Body of pancreas (tissue), 4 donors: Measurements from ENCODE around the gene LSM14A. TPM values are rescaled to one million over a fixed set of nuclear protein-coding genes. Genes with fewer than 3 reads are reported as not detected.
"Not testable (repeated sequence)": the region's sequence is repeated elsewhere in the genome, so short reads cannot be mapped to it uniquely, and the experiment has no call there.

Experiments used
- ATAC-seq: fragments of 150-250 bp; one replicate; pipeline ENCODE4 v1.9.1; 2016
- DNase-seq, 4 donors: peaks; one replicate each; pipeline ENCODE4 v3.0.0-alpha.2; 2019
- H3K27ac ChIP-seq, 4 donors: fragments of 200-600 bp; sonication (generic); 1 replicate in 3 of 4; 2 replicates in 1 of 4; pipeline versions ENCODE4 v1.5.1 to v1.6.1; 2016 to 2019; ENCODE audit warnings: mild to moderate bottlenecking in 1 of 4, mixed read lengths in 1 of 4, moderate library complexity in 1 of 4
- H3K27me3 ChIP-seq, 2 donors: fragments of 200-600 bp; sonication (generic); one replicate each; pipeline ENCODE4 v1.6.0; 2016; ENCODE audit warnings: mild to moderate bottlenecking in 1 of 2
- H3K36me3 ChIP-seq, 2 donors: fragments of 200-600 bp; sonication (generic); replicated peaks in 1 of 2; 2 replicates each; pipeline ENCODE4 v1.5.1; 2016; ENCODE audit warnings: low read depth in 2 of 2; ENCODE audit not compliant: insufficient read depth in 1 of 2
- H3K4me1 ChIP-seq: fragments of 200-600 bp; sonication (generic); one replicate; pipeline ENCODE4 v1.6.0; 2016
- H3K4me3 ChIP-seq, 2 donors: fragments of 200-600 bp; sonication (generic); 1 replicate in 1 of 2; 2 replicates in 1 of 2; pipeline ENCODE4 v1.5.1; 2016 to 2019
- H3K9me3 ChIP-seq, 3 donors: fragments of 200-600 bp; sonication (generic); 1 replicate in 2 of 3; 2 replicates in 1 of 3; pipeline ENCODE4 v1.5.1; 2016
- CTCF ChIP-seq, 7 experiments: fragments of 450-650 bp in 4 of 7; fragments of 200-600 bp in 3 of 7; sonication (generic) in 3 of 7; IDR thresholded peaks; one replicate each; pipeline ENCODE4 v1.5.1; 2016 to 2019; ENCODE audit warnings: antibody characterized with exemption in 7 of 7
- POLR2A ChIP-seq, 3 donors: fragments of 450-650 bp; IDR thresholded peaks; one replicate each; pipeline ENCODE4 v1.6.1; 2016; ENCODE audit warnings: antibody characterized with exemption in 3 of 3, mild to moderate bottlenecking in 2 of 3
- WGBS, 2 donors: methylation state at CpG; one replicate each; pipeline ENCODE4 v1.1.5; 2017; 5-methylcytosine and 5-hydroxymethylcytosine counted together
- intact Hi-C: fragments of 100-400 bp; cut with DNase I; formaldehyde crosslinking; loops from one replicate; pipeline ENCODE4 v1.15.1; 2023
- total RNA-seq, 2 donors: library from RNA; depleted of rRNA; stranded (reverse); fragments of >200 nt; gene quantifications; one replicate each; pipeline ENCODE4 v1.1.0, GENCODE V29; 2016

The LSM14A gene
- total RNA-seq, 2 donors from 2014 or later, result 63.6 to 95.9 TPM

DNA sequence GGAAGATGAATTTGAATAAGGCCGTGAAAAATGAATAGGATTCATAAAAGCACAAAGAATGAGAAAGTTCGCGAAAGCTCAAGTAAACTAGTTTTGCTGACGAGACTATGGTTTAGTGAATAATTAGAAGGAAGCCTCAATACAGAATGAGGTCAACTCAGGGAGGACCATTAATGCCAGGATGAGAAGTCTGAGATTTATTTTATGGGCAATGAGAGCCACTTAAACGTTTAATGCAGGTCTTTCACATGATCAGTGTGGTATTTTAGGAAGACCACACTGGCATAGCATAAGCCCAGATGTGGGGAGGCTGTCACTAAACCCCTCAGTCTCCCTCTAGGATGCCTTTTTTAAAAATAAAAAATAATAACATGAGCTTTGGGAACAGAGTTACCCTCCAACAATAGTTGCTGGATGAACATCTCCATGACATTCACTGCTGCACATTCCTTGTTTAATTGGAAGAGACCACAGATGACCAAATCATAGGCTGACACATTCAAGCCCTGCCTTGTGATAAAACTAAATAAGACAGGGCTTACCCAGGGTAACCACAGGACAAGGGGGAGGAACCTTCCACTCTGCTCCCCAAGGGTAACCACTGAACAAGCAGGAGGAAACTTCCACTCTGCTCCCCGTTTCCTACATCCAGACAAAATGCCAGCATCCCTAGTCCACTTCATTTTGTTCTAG, 43.6 kb upstream of the LSM14A start:
- TF ChIP-seq CTCF (IDR thresholded peaks at IDR 0.05) (no peak), POLR2A (IDR thresholded peaks at IDR 0.05) (no peak)
- Histone ChIP-seq H3K36me3 (no peaks in the 10 kb centered on the region), H3K27me3 (no peaks in the 10 kb centered on the region), H3K9me3 (no peaks in the 10 kb centered on the region), H3K27ac (no peak overlapping the region), H3K4me1 (peaks cover 8% of the 10 kb centered on the region), H3K4me3 (no peak overlapping the region)
- intact Hi-C loops, result no loop called here
- WGBS, 2 donors, result 57 to 75% methylated on average over 6 of the region's 6 CpGs
- DNase-seq (no peak), ATAC-seq (no peak)

DNA sequence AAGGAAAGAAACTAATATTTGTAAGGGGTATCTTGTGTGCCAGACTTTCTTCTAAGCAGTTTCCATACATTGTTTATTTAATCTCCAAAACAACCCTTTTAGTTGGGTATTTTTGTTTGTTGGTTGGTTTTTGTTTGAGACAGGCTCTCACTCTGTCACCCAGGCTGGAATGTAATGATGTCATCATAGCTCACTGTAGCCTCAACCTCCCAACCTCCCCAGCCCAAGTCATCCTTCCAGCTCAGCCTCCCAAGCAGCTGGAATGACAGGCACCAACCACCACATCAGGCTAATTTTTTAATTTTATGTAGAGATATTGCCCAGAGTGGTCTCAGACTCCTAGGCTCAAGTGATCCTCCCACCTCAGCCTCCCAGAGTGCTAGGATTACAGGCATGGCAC, 41.2 kb upstream of the LSM14A start:
- no peaks in the 10 kb centered on the region for H3K27me3 ChIP-seq
- H3K9me3 ChIP-seq, result no peaks in the 10 kb centered on the region
- ATAC-seq, result no peak
- intact Hi-C loops, result no loop called here
- H3K4me1 ChIP-seq, result peaks cover 15% of the 10 kb centered on the region
- TF ChIP-seq CTCF (IDR thresholded peaks at IDR 0.05), result no peak
- TF ChIP-seq POLR2A (IDR thresholded peaks at IDR 0.05), result no peak
- no peak for DNase-seq
- no peaks in the 10 kb centered on the region for H3K36me3 ChIP-seq
- H3K27ac ChIP-seq, result no peak overlapping the region
- H3K4me3 ChIP-seq, result no peak overlapping the region

DNA sequence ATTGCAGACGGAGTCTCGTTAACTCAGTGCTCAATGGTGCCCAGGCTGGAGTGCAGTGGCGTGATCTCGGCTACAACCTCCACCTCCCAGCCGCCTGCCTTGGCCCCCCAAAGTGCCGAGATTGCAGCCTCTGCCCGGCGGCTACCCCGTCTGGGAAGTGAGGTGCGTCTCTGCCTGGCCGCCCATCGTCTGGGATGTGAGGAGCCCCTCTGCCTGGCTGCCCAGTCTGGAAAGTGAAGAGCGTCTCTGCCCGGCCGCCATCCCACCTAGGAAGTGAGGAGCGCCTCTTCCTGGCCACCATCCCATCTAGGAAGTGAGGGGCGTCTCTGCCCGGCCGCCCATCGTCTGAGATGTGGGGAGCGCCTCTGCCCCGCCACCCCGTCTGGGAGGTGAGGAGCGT, 40.2 kb upstream of the LSM14A start:
- ATAC-seq, intact Hi-C loops: not testable (repeated sequence)
- 100% methylated on average over 2 of the region's 24 CpGs; no CpG with 5 or more reads in 1 of the 2 donors for WGBS, 2 donors

DNA sequence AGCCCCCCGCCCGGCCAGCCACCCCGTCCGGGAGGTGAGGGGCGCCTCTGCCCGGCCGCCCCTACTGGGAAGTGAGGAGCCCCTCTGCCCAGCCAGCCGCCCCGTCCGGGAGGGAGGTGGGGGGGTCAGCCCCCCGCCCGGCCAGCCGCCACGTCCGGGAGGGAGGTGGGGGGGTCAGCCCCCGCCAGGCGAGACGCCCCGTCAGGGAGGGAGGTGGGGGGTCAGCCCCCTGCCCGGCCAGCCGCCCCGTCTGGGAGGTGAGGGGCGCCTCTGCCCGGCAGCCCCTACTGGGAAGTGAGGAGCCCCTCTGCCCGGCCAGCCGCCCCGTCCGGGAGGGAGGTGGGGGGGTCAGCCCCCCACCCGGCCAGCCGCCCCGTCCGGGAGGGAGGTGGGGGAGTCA, 39.6 kb upstream of the LSM14A start:
- DNase-seq, H3K36me3 ChIP-seq, H3K4me3 ChIP-seq, H3K27me3 ChIP-seq, intact Hi-C loops, H3K27ac ChIP-seq, ATAC-seq, H3K9me3 ChIP-seq: not testable (repeated sequence)
- 60% methylated on average over 1 of the region's 32 CpGs; no CpG with 5 or more reads in 1 of the 2 donors for WGBS, 2 donors
- peaks cover 18% of the 10 kb centered on the region for H3K4me1 ChIP-seq

More for the DNA sequence above, 40.2 kb upstream of the LSM14A start:
- not testable (repeated sequence) for DNase-seq, H3K27ac ChIP-seq, H3K9me3 ChIP-seq, H3K27me3 ChIP-seq, H3K4me3 ChIP-seq, H3K36me3 ChIP-seq
- peaks cover 18% of the 10 kb centered on the region for H3K4me1 ChIP-seq

DNA sequence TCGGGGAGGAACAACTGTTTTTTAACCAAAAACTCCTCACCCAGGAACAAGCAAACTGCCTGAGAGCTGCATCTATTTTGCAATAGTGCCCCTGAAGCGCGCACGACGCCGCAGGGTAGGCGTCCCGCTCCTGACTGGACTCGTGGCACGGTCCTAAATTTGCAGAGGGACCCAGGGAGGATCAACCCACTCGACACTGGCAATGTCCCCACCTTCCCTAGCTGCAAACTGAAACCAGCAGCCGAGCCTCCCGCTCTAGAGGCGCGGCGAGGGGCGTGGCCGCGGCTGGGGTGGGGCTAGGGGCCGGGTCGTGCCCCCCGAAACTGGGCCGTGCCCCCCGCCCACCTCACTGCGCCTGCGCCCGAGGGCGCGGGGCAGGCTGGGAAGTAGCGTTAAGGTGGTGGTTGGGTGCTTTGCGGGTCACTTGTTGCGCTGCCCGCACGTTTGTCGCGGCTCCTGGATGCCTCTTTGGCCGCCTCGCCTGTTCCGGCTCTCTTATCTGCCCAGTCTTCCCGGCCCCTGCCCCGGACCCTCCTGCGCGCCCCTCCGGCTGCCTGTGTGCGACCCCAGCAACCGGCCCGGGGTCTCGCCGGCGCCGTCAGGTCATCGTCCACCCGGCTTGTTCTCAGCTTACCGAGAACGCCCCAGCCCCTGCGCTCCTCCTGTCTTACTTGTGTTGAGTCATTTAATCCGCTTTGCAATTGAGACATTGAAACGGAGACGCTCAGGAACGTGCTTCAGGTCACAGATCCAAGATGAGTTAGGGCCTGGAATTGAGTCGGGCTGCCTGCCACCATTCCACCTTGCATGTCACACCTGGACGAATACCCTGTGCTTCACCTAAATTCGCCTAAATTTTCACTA, 37.9 kb upstream of the LSM14A start:
- intact Hi-C loops, result no loop called here
- Histone ChIP-seq H3K4me3 (peak overlapping the region; percentile 38 to 49), H3K36me3 (no peaks in the 10 kb centered on the region), H3K4me1 (peaks cover 18% of the 10 kb centered on the region), H3K9me3 (no peaks in the 10 kb centered on the region), H3K27me3 (no peaks in the 10 kb centered on the region), H3K27ac (peak overlapping the region; percentile 79 to 95 (median 88))
- WGBS, 2 donors, result 1% methylated on average over 18 to 62 of the region's 63 CpGs
- ATAC-seq, result peak; percentile 96
- TF ChIP-seq POLR2A (IDR thresholded peaks at IDR 0.05) (peak; percentile 86 to 91 (median 91)), CTCF (IDR thresholded peaks at IDR 0.05) (peak in 1 of 7 experiments; percentile 4)
- DNase-seq, result peak; percentile 89 to 93 (median 90)
